NCI-H187 treated with DMSO at 0.1 percent for 48 hours (cell line): ENCODE data around the gene PF4V1.
"Not testable (repeated sequence)": the region's sequence is repeated elsewhere in the genome, so short reads cannot be mapped to it uniquely, and the experiment has no call there.

Source experiments
- DNase-seq: peaks from one replicate; lab custom pipeline; 2025; lab: John Stamatoyannopoulos, UW

Gene PF4V1

DNA sequence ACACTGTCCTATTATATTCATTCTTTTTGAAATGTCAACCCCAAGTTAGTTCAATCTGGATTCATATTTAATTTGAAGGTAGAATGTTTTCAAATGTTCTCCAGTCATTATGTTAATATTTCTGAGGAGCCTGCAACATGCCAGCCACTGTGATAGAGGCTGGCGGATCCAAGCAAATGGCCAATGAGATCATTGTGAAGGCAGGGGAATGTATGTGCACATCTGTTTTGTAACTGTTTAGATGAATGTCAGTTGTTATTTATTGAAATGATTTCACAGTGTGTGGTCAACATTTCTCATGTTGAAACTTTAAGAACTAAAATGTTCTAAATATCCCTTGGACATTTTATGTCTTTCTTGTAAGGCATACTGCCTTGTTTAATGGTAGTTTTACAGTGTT, 17.7 kb downstream of the PF4V1 start:
- DNase-seq, result no peak

DNA sequence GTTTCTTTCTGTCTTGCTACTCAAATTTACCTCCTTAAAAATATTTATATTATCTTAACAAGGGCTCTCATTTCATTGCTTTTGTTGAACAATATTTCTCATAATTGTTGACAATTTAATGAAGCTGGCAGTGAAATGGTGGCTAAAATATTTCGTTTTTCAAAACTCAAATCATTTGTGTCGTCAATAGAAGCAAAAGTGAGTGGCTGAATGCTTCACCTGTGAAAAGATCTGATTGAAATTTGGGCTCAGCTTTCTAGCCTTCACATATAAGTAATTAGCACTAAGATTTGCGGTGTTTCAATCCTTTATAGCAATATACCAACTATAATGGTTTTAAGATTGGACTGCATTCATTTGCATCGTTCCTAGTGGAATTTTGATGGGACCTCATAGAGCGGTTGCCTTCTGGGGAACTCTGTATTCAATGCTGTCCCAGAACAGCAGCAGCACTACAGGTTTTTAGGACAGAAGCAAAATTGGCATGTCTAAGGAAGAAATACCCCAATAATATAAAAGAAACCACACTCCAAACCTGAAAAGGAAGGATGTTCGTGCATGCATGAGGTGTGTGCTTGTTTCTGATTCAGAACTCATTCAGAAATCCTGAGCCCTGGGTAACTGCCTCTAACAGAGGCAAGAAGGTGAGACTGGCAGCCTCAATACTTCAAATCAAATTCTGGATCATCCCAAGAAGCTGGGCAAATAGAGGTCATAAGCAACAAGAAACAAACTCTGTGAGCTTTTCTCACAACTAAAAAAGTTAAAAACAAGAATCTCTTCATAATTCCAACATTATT, 18.6 kb downstream of the PF4V1 start:
- no peak for DNase-seq

DNA sequence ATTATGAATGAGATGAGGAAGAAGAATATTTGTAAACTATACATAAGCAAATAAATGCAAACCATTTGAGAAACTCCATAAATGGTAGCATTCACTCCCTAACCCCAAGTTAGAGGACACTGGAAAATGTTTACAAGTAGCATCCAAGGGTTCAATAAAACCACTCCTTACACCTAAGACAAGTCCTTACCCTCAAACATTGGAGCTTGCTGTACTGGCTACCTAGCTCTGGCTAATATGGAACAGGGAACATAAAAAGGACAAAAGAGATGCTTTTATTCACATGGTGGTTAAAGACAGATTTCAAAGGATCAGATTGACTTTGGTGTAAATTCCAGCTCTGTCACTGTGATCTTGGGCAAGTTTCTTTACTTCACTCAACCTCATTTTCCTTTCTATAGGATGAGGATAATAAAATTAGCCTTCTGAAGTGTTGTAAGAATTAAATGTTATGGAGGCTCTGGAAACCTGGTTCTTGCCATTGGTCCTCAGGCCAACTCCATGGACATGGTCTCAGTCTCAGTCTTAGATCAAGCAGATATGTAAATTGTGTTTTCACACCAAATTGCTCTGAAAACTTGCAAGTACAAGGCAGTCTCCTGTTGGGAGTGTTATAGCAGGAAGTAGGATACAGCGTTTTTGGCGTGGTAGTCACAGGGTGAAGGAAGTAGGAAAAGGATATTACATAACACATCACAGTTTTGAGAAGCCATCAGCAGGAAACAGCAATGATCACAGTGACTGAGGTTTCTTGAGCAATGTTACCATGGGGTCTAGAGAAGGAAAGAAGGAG, 19.4 kb downstream of the PF4V1 start:
- no peak for DNase-seq

DNA sequence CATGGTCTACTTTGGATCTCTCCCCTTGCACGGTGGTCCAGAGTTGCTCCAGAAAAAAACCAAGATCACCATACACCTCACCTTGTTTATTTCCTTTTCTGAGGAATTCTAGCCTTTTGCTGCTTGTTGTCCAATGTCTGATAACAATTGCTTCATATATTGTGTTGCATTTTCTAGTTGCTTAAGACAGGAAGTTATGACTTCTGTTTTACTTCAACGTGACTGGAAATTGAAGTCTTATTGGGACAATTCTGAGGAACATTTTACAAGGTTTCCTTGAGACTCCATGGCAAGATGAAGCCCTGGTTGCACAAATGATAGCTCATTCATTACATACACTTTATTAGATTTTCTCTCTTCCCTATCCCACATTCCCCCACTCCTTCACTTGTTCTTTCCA, 21.3 kb downstream of the PF4V1 start:
- no peak for DNase-seq

DNA sequence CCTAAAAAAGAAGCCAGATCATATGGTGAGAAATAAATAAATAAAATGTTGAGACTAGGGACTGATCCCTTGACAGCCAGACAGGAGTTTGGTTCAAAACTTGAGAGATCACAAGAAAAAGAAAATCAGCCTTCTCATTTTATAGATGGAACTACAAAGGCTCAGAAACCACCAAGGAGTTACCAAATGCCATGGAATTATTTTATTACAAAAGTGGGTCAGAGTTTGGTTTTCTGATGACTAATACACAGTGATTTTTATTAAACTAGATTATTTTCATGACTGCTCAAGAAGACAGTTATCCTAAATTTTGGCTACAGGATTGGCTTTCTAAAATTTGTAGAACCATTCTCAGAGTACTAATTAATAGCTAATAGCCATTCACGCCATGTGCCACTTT, 22.3 kb downstream of the PF4V1 start:
- no peak for DNase-seq

DNA sequence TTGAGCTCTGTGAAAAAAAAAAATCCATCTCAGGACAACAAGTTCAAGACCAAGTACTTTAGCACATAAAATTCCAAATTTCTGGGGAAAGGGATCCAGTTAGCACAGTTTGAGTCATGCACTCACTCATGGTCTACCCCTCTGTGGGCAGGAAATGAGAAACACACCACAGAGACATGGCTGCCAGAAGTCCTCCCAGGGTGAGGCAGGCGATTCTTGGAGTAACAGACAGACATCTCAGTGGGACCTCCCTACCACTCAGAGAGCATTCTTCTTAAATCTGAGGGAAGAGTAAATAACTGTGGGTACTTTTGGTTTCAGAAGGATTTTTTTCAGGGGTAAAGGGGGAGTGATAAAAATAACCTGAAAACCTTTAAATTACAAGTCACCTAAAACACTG, 30.2 kb downstream of the PF4V1 start:
- no peak for DNase-seq

DNA sequence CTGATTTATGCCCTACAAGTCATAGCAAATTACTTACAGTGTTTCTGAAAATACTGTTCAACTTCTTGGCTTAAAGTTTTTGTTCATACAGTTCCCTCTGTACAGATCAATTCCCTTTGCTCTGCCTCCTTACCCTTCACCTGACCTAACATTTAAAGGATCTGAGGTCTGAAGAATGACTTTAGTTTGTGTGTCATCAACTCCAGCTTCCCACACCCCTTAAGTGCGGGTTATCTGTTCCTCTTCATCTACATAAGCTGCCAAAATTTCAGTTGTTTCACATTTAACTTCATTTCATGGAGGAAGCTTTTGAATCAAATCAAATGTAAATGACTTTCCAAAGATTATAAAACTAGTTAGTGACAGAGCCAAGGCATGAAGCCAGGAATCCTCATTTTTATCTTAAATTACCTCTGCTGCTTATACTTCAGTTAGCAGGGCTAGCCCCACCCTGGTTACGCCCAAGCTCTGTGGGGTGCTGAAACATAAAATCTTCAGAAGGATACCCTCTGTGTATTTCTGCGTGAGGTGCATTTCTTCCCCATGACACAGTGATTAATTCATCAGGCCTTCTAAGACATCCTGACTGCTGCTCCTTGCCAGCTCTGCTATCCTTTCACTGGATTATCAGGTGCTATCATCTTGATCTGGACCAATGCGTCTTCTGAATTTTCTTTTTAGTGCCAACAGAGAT, 32.6 kb downstream of the PF4V1 start:
- no peak for DNase-seq

DNA sequence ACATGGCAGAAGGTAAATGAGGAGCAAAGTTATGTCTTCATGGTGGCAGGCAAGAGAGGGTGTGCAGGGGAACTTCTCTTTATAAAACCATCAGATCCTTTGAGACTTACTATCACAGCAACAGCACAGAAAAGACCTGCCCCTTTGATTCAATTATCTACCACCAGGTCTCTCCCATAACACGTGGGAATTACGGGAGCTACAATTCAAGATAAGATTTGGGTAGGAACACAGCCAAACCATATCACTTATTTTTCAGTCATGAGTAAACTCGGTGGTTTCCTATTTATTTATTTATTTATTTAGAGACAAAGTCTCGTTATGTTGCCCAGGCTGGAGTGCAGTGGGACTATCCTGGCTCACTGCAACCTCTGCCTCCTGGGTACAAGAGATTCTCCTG, 38.2 kb downstream of the PF4V1 start:
- no peak for DNase-seq

DNA sequence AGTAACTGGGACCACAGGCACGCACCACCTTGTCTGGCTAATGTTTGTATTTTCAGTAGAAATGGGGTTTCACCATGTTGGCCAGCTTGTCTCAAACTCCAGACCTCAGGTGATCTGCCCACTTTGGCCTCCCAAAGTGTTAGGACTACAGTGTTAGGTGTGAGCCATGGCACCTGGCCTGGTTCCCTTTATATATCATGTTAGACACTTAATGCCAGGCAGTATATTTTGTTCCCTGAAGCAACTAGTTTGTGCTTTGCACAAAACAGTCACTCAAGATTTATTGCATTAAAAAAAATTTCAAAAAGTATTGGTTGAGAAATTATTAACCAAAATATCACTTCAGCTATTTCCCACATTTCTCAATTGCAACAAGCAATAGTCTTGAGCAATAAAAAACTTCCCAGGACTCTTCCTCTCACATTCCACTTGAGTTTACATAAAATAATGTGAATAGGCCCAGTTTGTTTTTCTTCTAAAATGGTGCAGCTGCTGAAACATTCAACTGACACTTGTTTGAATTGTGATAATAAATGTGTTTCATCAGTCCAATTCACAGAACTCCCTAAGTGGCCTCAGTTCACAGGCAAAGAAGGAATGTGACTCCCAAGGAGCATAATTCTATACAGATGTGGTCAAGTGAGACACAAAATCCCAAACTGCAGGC, 38.8 kb downstream of the PF4V1 start:
- no peak for DNase-seq

DNA sequence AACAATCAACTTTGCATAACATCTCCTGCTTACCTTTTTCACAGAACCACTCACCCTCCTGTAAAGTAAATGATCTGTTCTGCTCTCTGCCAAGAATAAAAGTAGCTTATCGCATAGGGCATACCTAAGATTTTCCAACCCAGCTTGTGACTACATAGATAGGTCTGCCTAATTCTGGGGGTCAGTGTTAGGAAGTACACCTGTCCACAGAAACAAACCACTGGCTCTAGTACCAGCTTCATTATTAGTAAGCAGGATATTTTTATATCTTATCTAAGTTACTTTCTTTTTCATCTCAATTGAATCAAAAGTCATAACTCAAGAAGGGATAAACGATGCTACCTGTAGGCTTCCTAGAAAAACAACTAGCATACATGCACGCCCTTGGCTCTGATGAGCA, 39.9 kb downstream of the PF4V1 start:
- no peak for DNase-seq

DNA sequence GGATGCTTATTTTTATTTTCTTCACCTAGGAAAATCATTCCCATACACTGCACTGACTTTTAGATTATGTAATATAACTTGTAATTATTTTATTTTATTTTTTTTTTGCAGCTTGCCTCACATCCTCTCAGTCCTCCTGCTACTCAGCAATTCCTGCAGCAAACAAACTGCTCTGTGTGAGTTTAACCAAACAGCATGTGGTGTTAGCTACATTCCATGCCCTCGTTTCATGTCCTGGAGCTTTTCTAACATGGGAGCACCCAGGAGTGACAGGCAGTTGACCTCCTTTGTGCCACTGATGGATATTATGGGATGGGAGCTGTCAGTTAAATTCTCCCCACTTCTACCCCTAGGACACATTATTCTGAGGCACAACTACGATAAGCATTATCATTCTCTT, 40.9 kb downstream of the PF4V1 start:
- DNase-seq, result no peak

DNA sequence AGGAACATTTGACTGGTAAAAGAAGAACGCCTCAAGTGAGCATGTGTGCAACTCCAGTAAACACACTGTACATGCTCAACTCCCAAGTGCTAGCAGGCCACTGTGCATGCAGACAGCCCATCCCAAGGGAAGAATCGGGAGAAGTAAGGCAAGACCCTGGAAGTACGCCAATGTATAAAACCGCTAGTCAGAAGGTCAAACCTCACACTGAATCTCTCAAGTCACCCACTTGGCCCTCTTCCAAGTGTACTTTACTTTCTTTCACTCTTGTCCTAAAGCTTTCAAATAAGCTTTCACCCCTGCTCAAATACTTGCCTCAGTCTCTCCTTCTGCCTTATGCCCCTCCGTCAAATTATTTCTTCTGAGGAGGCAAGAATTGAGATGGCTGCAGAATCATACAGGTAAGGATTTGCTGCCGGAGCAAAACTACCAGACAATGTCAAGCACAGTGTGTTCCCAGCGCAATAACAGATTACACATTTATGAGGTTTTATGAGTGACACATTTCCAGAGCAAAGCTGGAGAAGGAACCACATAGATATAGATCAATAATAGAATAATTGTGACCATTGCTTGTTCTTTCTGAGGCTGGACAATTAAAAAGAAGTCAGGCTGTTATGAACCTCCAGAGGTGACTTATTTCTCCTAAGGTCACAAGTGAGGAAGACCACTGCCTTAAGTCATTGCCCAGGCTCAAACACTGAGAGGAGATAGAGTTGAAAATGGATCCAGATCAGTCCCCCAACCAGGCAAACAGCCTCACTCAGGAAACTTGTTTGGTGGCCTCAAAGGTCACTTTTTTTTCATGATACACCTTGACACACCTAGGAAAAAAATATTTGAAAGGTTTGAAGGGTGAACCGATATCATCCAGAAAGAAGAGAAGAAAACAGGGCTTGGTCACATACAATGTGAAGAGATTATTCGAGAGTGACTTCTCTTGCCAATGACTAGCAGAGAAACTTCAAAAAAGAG, 42.4 kb downstream of the PF4V1 start:
- no peak for DNase-seq

DNA sequence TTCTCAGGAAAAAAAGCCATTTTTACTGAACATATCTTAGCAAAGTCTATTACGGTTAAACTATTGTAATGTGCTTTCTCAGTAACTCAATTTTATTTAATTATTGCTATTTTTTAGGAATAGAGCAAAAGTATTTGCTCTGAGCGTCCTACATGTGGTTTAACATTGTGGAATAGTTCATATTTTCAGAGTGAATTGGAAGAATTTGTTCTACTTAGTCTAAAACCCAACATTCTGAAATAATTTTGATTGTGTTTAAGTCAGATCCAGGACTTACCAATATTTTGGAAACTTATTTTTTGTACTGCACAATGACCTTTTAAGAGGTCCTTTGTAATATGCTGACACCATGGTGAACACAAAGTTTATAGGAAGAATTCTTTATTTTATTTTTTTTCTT, 43.3 kb downstream of the PF4V1 start:
- DNase-seq, result no peak

DNA sequence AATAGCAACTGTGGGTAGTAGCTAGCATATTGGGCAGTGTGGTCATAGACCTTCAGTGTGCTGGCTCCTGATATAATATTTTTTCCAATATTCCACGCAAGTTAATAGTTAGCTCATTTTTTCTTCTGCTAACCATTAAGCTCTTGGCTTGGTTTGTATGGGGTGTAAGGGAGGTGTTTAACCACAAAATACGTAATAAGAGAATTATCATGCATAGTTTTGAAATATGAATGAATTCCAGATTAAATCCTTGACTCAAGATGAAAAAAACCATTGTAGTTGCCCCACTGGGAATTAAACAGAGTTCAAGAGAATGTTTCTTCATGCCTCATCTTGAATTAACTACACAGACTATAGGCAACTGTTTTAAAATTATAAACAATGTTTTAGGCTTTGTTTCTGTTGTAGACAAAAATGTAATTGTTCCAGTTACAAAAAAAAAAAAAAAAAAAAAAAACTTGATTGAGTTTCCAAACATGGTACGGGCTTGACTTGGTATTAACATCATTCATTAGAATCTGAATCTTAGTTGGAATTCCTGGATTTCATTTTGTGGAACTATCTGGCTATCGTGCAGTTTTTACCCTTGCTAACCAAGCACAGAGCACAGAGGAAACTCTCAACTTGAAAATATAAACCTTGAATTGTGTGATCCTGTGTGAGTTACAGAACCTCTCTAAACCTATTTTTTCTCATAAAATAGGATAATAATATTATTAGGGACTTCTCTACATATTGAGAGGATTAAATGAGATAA, 44.5 kb downstream of the PF4V1 start:
- DNase-seq, result no peak

DNA sequence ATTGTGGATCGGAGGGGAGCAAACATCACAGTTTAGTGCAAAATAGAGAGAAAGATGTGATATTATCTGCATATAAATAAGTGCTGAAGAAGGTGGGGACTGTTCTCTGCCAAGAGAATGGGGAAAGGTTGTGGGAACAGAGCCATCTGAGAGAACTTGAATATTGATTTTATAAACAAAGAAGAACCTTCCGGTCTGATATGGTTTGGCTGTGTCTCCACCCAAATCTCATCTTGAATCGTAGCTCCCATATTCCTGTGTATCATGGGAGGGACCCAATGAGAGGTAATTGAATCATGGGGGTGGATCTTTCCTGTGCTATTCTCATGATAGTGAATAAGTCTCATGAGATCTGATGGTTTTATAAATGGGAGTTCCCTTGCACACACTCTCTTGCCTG, 46.2 kb downstream of the PF4V1 start:
- not testable (repeated sequence) for DNase-seq

DNA sequence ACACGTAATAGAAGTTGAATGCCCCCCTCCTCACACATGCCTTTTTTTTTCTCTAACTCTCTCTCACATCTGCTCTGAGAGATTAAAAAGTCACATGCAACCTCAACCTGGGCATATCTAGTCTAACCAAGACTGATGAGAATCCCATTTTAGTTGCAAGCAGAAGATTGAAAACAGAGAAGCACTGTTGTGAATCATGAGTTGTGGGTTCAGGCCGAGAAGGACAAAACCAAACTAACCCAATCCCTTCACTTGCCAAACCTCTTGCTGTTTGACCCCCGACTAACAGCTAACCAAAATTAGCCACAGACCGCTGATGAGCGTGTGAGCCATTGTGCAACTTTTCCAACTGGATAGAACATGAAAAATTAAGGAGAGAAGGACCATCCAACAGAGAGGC, 47.9 kb downstream of the PF4V1 start:
- DNase-seq, result no peak

DNA sequence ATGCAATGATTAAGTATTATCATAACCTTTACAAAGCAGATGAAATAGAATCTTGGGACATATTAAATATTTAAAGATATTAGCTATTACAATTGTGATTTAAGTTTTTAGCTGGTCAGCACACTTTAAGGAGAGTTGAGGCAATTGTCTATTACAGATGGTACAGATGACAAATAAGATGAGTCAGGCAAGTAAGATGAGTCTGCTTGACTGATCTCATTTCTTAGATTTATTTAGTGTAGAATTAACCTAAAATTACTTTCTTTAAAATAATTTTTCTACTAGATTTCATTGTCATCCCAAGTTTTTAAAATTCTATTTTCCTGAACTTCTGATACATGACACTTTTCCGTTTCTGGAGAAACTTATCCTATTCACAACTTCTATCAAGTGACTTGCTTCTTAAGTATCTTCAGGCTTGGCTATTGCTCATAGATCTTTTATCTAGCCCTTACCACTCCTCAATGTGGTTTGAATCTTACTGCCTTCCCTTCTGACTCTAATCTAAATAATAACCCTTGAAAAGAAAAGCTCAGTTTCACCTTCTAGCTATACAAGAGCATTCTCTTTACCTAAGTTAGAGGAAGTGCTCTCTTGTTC, 49.0 kb downstream of the PF4V1 start:
- DNase-seq, result no peak

DNA sequence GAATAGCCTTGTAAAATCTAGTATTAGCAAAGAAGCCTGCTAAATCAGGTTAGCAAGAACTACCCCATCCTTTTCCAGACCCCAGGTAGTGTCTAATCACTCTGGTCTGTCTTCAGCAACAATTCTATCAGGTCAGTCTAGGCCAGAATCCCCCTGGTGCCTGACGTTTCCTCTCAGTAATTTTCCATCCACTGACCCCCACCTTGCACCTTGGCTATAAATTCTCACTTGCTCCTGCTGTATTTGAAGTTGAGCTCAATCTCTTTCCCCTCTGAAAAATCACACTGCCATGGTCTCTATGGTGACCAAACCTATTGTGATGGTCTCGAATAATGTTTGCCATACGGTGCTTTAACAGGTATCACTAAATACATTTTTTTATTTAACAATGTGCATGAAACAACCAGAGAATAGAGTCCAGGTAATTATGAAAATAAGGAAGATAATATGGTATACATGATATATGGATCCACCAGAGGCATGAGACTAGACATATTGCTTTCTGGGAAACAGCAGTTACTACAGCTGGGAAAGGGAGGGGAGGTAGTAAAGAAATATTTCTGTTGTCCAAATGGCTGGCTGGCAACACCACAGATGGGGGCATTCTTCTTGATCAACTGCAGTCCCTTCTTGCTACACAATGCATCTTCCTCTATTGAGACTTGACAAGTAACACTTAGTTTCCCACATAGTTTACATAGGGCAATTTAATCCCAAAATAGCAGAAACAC, 49.9 kb downstream of the PF4V1 start:
- DNase-seq, result no peak
